ENCODE results near the gene FAM221B.

The FAM221B gene

GRCh38 chr9:35797311-35798109 lies 31.0 kb downstream of the FAM221B start:
- TF ChIP-seq, protein P1, sequence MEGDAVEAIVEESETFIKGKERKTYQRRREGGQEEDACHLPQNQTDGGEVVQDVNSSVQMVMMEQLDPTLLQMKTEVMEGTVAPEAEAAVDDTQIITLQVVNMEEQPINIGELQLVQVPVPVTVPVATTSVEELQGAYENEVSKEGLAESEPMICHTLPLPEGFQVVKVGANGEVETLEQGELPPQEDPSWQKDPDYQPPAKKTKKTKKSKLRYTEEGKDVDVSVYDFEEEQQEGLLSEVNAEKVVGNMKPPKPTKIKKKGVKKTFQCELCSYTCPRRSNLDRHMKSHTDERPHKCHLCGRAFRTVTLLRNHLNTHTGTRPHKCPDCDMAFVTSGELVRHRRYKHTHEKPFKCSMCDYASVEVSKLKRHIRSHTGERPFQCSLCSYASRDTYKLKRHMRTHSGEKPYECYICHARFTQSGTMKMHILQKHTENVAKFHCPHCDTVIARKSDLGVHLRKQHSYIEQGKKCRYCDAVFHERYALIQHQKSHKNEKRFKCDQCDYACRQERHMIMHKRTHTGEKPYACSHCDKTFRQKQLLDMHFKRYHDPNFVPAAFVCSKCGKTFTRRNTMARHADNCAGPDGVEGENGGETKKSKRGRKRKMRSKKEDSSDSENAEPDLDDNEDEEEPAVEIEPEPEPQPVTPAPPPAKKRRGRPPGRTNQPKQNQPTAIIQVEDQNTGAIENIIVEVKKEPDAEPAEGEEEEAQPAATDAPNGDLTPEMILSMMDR (IDR thresholded peaks at IDR 0.05; ENCODE audit: extremely low read depth, missing control alignments) = no peak
- no peak for DNase-seq (ENCODE audit: low spot score)

- DNase-seq (ENCODE audit: low spot score) = no peak
- TF ChIP-seq, protein P1 (IDR thresholded peaks at IDR 0.05; ENCODE audit: extremely low read depth, missing control alignments) = no peak
Measured at GRCh38 chr9:35795695-35796094, 32.8 kb downstream of the FAM221B start.

DNA sequence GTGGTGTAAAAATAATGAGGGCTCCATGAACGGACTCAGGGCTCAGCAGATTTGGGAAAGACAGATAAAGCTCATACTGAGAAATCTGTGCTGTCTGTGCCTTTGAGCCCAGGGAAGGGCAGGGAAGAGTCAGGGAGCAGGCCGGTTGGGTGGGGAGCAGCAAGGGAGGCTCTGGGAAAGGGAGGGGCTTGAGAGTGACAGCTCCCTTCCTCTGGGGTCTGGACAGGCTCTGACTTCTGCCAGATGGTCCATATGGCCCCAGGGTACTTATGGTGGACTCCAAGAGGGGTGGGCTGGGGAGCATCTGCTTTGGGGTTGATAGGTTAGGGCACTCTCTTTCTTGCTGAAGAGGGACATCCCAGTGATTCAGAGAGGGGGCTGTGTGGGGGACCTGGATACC lies 35.1 kb downstream of the FAM221B start:
- TF ChIP-seq, protein P1 (IDR thresholded peaks at IDR 0.05; ENCODE audit: extremely low read depth, missing control alignments) = no peak
- DNase-seq (ENCODE audit: low spot score) = no peak

DNA sequence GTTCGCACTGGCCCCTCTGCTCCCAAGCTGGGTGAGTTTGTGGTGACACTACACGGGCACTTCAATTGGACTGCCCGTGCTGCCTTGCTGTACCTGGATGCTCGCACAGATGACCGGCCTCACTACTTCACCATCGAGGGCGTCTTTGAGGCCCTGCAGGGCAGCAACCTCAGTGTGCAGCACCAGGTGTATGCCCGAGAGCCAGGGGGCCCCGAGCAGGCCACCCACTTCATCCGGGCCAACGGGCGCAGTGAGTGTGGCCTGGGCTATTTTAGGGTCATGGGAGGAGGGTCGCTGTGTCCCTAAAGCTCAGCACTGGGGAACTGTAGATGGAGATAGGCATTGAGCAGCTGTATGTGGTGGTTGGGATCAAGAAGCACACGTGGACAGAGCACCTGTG lies 35.7 kb downstream of the FAM221B start:
- TF ChIP-seq, protein P1 (IDR thresholded peaks at IDR 0.05; ENCODE audit: extremely low read depth, missing control alignments) = no peak
- DNase-seq (ENCODE audit: low spot score) = no peak

- no peak for DNase-seq (ENCODE audit: low spot score)
- TF ChIP-seq, protein P1 (IDR thresholded peaks at IDR 0.05; ENCODE audit: extremely low read depth, missing control alignments) = no peak
Measured at GRCh38 chr9:35792024-35792813, 36.3 kb downstream of the FAM221B start.

DNA sequence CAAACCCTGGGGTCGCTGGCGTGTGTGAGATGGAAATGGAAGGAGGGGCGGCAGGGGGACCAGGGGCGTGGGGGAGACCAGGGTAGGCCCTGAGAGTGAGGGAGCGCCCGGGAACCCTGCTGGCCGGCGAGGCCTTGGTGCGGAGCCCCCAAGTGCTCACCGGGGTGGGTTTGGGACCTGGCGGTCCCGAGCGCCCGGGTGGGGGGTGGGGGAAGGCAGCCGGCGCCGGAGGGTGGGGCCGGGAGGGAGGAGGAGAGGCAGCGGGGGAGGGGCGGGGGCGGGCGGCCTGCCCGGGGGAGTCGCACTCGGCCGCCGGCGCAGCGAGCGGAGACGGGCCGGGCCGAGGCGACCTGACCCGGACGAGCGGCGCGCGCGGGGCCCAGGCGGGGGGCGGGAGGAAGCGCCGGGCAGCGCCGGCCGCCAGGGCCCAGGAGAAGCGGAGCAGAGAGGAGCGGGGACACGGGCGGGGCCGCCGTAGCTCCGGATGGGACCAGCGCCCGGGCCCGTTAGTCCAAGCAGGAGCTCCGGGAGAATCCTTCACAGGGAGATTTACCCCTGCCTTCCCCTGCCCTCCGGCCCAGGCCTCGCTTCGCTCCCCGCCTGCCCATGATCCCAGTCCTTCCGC lies 37.1 kb downstream of the FAM221B start, which contains the start of gene NPR2:
NPR2 (plus strand) TSS at position 295 of the 625 bp plus-strand sequence. CDS start 818 bp downstream, outside the sequence.
- TF ChIP-seq, protein P1 (IDR thresholded peaks at IDR 0.05; ENCODE audit: extremely low read depth, missing control alignments) = no peak
- no peak for DNase-seq (ENCODE audit: low spot score)

Measured in GM20000 (cell line).